Stimulated activated CD4-positive, alpha-beta T cell treated with anti-CD3 and anti-CD28 coated beads, Interleukin-15, amount 100 ng/mL, for 24 hours (primary cell): ENCODE results near the gene SRCIN1.

Source experiments
- DNase-seq: peaks from one replicate; pipeline ENCODE4 v3.0.0-alpha.2; 2020

SRCIN1 gene

DNA sequence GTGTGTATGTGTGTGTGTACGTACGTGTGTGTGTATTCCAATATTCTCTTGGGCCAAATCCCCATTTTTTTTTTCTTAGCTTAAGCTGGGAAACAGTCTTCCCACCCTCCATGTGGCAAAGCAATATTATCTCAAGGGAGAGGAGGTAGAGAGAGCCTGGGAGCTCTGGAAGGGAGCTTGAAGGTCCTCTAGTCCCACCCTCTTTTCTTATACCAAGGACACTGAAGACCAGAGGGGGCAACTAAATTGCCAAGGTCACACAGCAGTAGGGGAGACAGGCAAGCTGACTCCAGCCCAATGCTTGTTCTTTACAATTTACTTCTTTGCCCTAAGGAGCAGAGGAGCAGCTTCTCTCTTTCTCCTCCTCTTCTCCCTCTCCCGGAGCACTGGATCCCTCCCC, 6.8 kb downstream of the SRCIN1 start:
- DNase-seq, result no peak

DNA sequence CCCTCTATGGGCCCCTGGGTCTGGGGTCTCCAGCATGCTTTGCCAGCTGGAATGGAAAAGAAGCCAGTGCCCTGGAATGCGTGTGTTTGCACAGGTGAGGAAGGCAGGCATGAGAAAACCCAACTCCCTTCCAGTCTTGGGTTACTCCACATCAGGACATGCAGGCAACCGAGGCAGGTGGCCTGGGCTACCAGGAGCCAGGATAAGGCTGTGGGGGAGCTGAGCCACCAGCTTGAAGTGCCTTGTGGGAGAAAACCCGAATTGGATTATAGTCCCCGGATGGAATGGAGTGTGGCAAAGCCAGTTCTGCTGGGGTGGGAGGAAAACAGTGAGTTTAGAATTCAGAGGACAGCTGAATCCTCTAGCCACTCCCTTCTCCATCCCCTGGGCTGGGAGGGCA, 7.2 kb downstream of the SRCIN1 start:
- DNase-seq, result peak; percentile 35

DNA sequence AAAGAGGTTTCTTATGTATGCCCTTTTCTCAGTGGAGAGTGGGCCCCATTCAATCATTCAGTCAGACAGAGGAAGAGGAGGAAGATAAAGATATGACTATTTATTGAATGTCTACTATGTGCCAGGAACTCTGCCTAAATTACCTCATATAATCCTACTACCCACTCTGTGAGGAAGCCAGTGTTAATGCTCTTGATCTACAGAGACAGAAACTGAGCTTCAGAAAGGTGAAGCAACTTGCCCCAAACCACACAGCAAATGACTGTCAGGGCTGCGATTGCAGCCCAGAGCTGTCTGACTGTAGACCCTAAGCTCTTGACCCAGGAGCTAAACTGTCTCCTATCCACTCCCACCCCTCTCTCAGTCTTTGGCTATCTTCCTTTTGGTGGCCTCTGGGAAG, 8.4 kb downstream of the SRCIN1 start:
- no peak for DNase-seq

GRCh38 chr17:38596651-38597050, 9.1 kb downstream of the SRCIN1 start:
- no peak for DNase-seq

DNA sequence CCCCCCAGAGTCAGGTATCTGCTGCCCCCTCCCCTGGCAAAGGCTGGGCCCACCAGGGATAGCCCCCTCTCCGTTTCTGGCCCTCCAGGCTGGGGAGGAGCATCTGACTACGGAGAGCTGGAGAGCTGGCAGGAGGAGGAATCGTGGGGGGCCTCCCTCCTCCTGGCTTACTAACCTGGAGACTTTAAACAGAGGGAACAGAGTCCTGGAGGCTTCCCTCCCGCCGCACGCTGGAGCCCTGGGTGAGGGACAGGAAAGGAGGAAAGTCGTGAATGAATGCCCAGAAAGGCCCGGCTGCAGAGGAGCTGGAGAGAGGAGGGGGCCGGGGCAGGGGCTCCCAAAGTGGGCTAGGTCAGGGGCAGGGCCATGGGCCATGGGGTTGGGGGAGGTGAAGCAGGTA, 9.9 kb downstream of the SRCIN1 start:
- no peak for DNase-seq

DNA sequence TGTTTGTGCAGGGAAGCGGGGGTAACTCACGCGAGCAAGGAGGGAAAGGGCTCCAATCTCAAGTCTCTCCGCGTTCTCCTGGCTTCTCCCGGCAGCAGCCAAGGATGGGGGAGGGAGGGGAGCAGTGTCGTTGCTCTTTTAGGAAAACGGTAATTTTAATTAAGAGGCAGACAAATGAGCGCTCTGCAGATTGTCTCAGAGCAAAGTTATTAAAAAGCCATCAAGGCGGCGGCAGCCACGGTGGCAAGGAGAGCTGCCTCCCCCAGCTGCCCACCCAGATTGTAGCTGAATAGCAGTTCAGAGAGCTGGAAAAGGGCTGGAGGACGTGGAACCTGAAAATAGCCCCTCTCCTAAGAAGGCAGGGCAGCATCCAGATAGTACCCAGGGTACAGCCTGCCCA, 11.6 kb downstream of the SRCIN1 start:
- DNase-seq, result no peak

DNA sequence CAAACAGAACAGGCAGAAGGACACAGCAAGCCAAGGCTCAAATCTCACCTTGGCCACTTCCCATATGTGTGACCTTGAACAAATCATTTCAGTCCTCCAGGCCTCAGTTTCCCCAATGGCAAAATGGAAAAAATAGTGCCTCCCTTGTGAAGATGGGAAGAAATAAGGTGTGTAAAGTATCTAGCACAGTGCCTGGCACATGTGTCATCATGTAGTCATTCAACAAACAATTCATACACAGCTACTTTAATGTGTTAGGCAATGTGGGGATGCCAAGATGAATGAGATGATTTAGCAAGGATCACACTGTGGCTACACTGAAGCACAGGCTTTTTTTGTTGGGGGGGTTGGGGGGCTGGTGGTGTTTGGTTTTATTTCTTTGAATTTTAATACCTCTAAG, 13.3 kb downstream of the SRCIN1 start:
- no peak for DNase-seq

- DNase-seq, result peak; percentile 27
Measured at GRCh38 chr17:38591759-38592241, 14.0 kb downstream of the SRCIN1 start.

- DNase-seq, result no peak
Measured at GRCh38 chr17:38590988-38591758, 14.6 kb downstream of the SRCIN1 start.

GRCh38 chr17:38589462-38590114, 16.2 kb downstream of the SRCIN1 start:
- no peak for DNase-seq

DNA sequence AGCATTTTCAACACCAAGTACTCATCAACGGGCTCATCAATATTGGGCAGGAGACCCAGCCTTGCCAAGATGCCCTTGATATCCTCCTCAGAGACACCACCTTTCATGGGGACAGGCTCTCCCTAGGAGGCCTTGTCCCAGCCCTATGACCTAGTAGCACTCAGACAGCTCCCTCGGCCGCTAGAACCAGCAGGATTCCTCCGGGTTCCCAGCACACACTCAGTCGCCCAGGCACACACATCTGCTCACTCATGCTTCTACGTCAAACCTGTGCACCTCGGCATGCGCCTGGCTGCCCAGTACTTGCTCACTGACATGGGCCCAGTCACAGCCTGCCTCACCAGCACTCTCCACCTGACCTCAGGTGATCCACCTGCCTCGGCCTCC, 17.0 kb downstream of the SRCIN1 start:
- no peak for DNase-seq

DNA sequence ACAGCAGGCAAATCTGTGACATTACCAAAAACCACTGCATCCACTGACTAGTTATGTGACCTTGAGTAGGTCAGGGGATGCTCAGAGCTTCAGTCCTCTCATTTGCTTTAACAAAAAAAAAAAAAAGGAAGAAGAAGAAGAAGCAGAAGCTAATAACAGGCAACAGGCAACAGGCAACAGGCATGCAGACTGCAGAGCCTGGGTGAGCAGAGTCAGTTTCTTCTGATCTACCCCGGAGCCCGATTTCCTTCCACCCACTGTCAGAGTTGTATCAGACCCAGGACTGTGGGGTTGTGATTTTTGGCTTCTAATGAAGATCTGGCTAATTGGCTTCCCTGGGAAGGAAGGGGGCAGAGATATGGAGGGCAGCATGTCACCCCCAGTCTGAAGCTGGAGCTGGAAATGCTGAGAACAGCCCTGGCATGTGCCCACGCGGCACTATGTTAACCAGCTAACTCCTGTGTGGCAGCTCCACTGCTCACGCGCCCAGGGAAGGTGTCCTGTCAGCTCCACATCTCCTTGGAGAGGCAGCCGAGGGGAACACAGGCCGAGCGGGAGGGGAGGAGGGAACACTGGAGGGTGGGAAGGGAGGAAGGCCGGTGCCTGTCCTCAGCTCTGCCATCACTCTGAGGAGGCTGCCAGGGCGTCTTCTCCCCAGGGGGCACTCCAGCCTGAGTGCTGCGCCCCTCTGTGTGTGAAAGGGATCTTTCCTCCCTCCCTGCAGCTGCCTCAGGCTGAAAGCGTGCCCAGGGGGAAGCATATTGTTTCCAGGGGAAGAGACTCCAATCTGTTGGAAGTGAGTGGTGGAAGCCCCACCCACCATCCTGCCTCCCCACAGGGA, 17.6 kb downstream of the SRCIN1 start:
- no peak for DNase-seq

DNA sequence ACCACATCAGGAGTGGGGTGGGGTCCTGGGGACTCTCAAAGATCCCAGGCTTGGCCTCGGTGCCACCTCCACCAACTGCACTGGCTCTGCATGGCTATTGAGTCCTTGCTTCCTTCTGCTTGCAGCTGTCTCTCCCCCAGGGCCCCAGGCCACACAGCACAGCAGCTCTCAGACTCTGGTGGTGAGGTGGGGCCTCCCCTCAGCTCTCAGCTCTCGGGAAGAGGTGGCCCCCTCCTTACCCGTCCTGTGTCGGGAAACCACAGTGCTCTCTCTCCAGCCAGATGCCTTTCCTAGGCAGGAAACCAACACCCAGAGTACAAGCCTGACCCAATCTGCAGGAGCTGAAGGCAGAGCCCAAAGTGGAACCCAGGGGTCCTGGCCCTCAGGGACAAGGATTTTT, 18.5 kb downstream of the SRCIN1 start:
- DNase-seq, result no peak

DNA sequence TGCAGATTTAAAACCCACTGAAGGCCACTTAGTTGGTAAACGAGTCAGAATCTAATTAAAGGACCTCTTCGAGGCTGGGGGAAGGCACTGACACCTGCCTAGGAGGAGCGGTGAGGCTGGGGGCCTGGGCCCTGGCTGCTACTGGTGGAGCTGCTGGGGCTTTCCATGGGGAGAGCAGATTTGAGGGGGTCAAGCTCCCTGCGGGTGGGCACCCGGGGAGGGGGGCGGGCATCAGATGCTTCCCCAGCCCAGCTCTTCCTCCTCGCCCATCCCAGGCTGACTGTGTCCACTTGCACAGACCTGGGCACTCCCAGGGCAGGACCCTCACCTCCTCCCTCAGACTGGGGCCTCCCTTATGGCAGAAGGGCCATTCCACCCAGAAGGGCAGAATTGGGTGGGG, 19.0 kb downstream of the SRCIN1 start:
- no peak for DNase-seq

DNA sequence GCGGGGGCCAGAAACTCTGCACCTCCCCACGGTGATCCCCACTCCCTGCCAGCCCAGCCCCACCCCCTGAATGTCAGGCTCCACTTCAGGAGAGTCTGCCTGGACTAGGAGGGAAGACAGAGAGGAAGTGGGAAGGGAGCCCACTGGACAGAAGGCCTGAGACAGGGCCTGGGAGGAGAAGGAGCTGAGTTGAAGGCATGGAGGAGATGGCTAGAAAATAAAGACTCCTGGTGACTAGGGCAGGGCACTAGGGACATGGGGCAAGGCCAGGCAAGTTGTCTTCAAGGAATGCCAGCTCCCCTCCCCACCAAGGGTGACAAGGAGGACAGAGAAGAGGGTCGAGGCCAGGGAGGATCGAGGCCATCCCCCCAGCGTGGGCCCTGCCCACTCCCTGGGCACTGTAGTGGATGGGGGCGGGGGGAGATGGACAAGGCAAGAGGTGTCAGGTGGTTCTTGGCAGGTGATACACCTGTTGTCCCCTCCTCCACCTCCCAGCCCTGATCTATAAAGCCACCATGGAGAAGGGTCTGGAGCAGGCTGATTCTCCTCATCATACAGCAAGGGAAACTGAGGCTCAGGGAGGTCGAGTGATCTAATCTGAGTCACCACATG, 19.7 kb downstream of the SRCIN1 start:
- no peak for DNase-seq

GRCh38 chr17:38585056-38585917, 20.5 kb downstream of the SRCIN1 start:
- no peak for DNase-seq

DNA sequence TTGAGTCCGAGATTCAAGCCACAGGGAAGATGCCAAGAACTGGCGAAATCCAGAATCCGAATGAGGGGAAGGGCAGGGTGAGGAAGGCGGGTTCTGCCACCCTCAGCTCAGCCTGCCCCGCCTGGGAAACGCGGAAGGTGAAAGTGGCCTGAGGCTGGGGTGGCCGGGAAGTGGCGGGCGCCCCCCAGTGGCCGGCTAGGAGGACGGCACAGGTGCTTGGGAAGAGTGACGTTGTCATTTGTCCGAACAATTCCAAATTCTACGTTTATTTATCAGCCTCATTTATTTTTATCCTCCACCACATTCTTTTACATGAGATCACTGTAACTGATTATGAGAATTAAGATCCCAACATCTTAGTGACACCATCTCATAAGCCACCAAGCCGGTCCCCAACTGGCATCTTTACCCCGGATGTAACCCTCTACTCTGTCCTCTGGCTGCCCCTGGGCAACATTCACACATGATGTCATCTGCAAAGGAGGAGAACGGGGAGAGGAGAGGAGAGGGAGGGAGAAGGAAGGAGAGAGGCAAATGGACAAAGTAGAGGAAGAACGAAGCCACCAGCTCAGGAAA, 21.3 kb downstream of the SRCIN1 start:
- peak; percentile 75 for DNase-seq

GRCh38 chr17:38583828-38584349, 21.9 kb downstream of the SRCIN1 start:
- no peak for DNase-seq

GRCh38 chr17:38583176-38583575, 22.6 kb downstream of the SRCIN1 start:
- DNase-seq, result no peak

- DNase-seq, result no peak
Measured at GRCh38 chr17:38582069-38582468, 23.7 kb downstream of the SRCIN1 start.

- DNase-seq, result peak; percentile 52
Measured at GRCh38 chr17:38579934-38580333, 25.8 kb downstream of the SRCIN1 start.

DNA sequence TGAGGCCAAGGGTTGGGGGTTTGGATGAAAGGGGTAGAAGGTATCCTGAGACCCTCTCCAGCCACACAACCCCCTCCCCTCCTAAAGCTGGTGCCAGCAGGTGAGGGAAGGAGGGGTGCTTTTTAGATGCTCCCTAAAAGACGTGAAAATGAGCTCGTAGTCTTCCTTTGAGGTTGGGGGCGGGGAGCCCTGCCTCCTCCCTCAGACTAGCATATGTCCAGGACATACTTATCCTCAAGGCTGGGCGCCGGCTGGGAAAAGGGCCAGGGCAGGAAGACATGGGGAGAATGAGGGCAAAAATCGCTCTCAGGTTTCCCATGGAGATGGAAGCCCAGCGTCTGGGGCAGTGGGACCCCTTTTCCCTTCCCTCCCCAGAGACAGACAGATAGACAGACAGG, 26.7 kb downstream of the SRCIN1 start:
- DNase-seq, result no peak
